Stimulated activated naive B cell treated with anti-CD40 and anti-IgM and Interleukin-4, amounts not matched to agents 10 μg/mL and 1 μg/mL and 100 μg/mL, for 72 hours (primary cell): ENCODE results near the gene IL10RA.
"Not testable (repeated sequence)": the region's sequence is repeated elsewhere in the genome, so short reads cannot be mapped to it uniquely, and the experiment has no call there.

Source experiments
- ATAC-seq, 2 donors: fragments of 150-1000 bp; cut with Tn5 transposase; replicated peaks; 2 replicates each; pipeline ENCODE4 v1.10.0; 2021; ENCODE audit warnings: moderate library complexity in 1 of 2
- DNase-seq: peaks from one replicate; pipeline ENCODE4 v3.0.0; 2021
- H3K27ac Mint-ChIP-seq: one replicate; pipeline ENCODE4 v1.8.0; 2022; ENCODE audit warnings: mild to moderate bottlenecking, mixed read lengths
- H3K27me3 Mint-ChIP-seq, 2 donors: one replicate each; pipeline ENCODE4 v1.8.0; 2022; ENCODE audit warnings: mixed read lengths in 2 of 2
- H3K36me3 Mint-ChIP-seq, 2 donors: one replicate each; pipeline ENCODE4 v1.8.0; 2022; ENCODE audit warnings: mixed read lengths in 2 of 2, mild to moderate bottlenecking in 1 of 2
- H3K4me1 Mint-ChIP-seq, 2 donors: one replicate each; pipeline ENCODE4 v1.8.0; 2022; ENCODE audit warnings: mixed read lengths in 2 of 2, mild to moderate bottlenecking in 1 of 2
- H3K4me3 Mint-ChIP-seq, 2 donors: one replicate each; pipeline ENCODE4 v1.8.0; 2022; ENCODE audit warnings: mild to moderate bottlenecking in 2 of 2, mixed read lengths in 2 of 2, moderate library complexity in 1 of 2
- H3K9me3 Mint-ChIP-seq, 2 donors: one replicate each; pipeline ENCODE4 v1.8.0; 2022; ENCODE audit warnings: mixed read lengths in 2 of 2, mild to moderate bottlenecking in 1 of 2

Gene IL10RA

DNA sequence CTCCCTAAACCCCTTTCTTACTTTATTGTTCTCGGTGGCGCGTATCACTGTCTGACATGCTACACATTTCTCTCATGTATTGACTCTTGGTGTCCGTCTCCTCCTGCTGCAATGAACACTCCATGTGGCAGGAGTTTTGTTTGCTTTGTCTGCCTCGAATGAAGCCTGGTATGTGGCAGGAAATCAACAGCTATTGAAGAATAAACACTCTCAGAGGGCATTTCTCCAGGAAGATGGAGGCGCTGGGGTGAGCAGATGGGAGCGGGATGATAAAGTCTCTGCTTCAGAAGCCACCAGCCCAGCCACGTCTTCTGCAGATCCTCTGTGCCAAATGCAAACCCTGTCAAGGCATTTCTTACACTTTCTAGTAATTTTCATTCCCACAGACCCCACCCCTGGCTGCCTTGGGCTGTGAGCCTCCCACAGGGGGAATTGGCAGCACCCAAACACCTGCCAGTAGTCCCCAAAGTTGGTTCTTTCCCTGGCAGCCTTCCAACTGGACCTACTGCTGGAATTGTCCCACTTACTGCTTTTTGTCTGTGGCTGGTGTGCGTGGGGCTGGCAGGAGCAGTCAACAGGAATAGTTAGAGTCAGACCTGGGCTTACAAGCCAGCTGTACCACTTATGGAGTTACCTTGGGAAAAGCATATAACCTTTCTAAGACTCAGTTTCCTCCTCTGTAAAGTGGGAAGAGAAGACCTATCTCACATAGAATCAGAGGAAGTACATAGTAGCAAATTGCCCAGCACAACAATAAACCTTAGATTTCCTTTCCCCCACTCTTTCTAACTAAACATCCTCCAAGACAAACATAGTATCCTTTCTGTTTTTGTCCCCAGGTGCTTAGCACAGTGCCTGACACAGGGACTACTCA lies 13.3 kb upstream of the IL10RA start:
- no peaks in the 10 kb centered on the region for H3K9me3 Mint-ChIP-seq
- H3K4me1 Mint-ChIP-seq = peaks cover 33 to 65% of the 10 kb centered on the region in 2 donors
- ATAC-seq (no peak), DNase-seq (no peak)
- H3K27ac Mint-ChIP-seq = no peak overlapping the region
- peaks cover 5 to 6% of the 10 kb centered on the region in 2 donors for H3K36me3 Mint-ChIP-seq
- no peak overlapping the region for H3K4me3 Mint-ChIP-seq
- H3K27me3 Mint-ChIP-seq = no peaks in the 10 kb centered on the region

DNA sequence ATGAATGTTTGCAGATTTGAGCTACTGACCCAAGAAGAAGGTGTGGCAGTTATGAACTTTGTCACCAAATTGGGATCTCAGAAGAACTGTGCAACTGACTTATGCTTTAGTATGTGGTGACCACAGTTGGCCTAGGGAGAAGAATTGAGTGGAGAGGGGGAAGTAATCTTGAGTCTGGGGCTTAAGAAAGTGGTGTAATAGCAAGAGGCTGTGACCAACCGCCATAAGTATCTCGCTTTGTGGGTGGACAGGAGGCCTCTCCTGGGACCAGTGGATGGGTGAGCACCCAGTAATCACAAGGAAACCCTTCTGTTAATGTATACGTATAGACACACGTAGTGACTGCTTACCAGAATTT lies 12.7 kb upstream of the IL10RA start:
- H3K4me1 Mint-ChIP-seq = peaks cover 33 to 66% of the 10 kb centered on the region in 2 donors

DNA sequence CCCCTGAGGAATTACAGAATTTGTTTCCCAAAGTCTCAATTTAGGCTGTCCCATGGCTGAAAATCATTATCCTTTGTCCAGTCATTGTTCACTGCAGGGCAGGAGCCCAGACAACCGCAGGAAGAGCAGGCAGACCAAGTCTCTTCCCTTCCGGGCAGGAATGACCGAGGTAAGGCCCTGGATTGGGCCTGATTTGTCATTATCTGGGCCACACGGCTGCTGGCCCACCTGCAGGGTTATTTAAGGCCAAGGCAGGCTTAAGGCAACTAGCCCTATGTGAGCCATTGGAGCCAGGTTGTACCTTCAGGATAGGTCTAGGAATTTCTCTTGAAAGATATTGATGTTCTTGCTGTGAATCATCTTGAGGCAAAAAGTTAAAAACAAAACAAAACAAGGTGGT lies 9.7 kb upstream of the IL10RA start:
- H3K9me3 Mint-ChIP-seq = no peaks in the 10 kb centered on the region
- no peak for DNase-seq
- peaks cover 5 to 6% of the 10 kb centered on the region in 2 donors for H3K36me3 Mint-ChIP-seq
- H3K4me1 Mint-ChIP-seq = peaks cover 30 to 71% of the 10 kb centered on the region in 2 donors
- no peak overlapping the region for H3K4me3 Mint-ChIP-seq
- ATAC-seq = no peak
- H3K27ac Mint-ChIP-seq = no peak overlapping the region
- no peaks in the 10 kb centered on the region for H3K27me3 Mint-ChIP-seq

More for the DNA sequence above, 12.7 kb upstream of the IL10RA start:
- no peaks in the 10 kb centered on the region for H3K9me3 Mint-ChIP-seq
- ATAC-seq = peak; percentile 45 to 52
- H3K27me3 Mint-ChIP-seq = no peaks in the 10 kb centered on the region
- peaks cover 5 to 6% of the 10 kb centered on the region in 2 donors for H3K36me3 Mint-ChIP-seq
- H3K27ac Mint-ChIP-seq = no peak overlapping the region
- no peak for DNase-seq
- no peak overlapping the region for H3K4me3 Mint-ChIP-seq

DNA sequence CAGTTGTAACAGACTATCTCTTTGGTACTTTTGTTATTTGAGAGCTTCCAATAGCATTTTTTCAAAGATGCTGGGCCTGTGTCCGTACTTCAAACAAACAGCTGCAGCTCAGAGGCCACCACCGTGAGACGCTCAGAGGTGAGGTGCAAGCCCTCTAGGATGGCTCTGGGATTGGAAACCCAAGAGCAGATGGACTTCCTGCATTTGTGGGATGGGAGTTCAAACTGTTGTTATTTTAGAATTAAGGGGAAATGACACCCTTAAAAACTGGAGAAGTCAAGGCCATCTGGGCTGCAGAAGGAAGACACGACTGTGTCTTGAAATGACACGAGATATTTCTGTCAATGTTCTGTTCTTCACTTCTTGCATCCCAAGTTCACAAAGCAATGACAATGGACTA lies 9.2 kb upstream of the IL10RA start:
- no peaks in the 10 kb centered on the region for H3K9me3 Mint-ChIP-seq
- ATAC-seq (no peak), DNase-seq (no peak)
- peaks cover 34 to 74% of the 10 kb centered on the region in 2 donors for H3K4me1 Mint-ChIP-seq
- H3K27ac Mint-ChIP-seq = peak overlapping the region; percentile 42
- H3K36me3 Mint-ChIP-seq = peaks cover 5 to 10% of the 10 kb centered on the region in 2 donors
- H3K4me3 Mint-ChIP-seq = no peak overlapping the region
- H3K27me3 Mint-ChIP-seq = no peaks in the 10 kb centered on the region

DNA sequence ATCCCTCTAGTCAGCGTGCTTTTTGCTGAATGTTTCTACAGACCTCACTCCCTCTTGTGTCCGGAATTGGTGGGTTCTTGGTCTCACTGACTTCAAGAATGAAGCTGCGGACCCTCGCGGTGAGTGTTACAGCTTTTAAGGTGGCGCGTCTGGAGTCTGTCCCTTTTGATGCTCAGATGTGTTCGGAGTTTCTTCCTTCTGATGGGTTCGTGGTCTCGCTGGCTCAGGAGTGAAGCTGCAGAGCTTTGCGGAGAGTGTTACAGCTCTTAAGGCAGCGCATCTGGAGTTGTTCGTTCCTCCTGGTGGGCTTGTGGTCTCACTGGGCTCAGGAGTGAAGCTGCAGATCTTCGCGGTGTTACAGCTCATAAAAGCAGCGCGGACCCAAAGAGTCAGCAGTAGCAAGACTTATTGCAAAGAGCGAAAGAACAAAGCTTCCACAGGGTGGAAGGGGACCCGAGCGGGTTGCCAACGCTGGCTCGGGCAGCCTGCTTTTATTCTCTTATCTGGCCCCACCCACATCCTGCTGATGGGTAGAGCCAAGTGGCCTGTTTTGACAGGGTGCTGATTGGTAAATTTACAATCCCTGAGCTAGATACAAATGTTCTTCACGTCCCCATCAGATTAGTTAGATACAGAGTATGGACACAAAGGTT lies 8.5 kb upstream of the IL10RA start:
- not testable (repeated sequence) for H3K9me3 Mint-ChIP-seq, H3K27me3 Mint-ChIP-seq, H3K4me3 Mint-ChIP-seq, ATAC-seq, DNase-seq, H3K36me3 Mint-ChIP-seq
- H3K4me1 Mint-ChIP-seq = peaks cover 36 to 73% of the 10 kb centered on the region in 2 donors
- peak overlapping the region; percentile 31 for H3K27ac Mint-ChIP-seq

DNA sequence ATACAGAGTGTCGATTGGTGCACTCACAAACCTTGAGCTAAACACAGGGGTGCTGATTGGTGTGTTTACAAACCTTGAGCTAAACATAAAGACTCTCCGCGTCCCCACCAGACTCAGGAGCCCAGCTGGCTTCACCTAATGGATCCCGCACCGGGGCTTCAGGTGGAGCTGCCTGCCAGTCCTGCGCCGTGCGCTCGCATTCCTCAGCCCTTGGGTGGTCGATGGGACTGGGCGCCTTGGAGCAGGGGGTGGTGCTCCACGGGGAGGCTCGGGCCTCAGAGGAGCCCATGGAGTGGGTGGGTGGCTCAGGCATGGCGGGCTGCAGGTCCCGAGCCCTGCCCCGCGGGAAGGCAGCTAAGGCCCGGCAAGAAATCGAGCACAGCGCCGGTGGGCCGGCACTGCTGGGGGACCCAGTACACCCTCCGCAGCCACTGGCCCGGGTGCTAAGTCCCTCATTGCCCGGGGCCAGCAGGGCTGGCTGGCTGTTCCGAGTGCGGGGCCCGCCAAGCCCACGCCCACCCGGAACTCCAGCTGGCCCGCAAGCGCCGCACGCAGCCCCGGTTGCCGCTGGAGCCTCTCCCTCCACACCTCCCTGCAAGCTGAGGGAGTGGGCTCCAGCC lies 7.8 kb upstream of the IL10RA start:
- not testable (repeated sequence) for H3K4me3 Mint-ChIP-seq, ATAC-seq, DNase-seq, H3K9me3 Mint-ChIP-seq, H3K27ac Mint-ChIP-seq, H3K27me3 Mint-ChIP-seq
- peaks cover 39 to 73% of the 10 kb centered on the region in 2 donors for H3K4me1 Mint-ChIP-seq
- peaks cover 7 to 11% of the 10 kb centered on the region in 2 donors for H3K36me3 Mint-ChIP-seq

DNA sequence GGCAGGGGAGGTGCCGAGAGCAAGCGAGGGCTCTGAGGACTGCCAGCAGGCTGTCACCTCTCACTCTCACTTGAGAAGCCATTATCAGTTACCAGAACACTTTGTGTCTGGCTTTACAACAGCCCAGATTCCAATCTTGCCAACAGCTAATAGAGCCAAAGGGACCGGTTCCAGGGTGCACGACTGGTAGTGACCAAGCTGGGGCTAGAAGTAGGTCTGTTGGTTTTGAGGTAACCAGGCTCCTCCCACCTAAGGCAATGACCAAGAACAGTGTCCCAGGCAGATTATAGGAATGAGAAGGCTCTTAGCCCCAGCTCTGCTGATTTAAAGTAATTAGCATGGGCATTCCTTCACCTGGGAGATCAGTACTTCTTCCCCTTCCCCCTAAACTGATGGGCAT lies 7.2 kb upstream of the IL10RA start:
- H3K4me3 Mint-ChIP-seq = peak overlapping the region in 1 of 2 donors; percentile 59
- ATAC-seq (no peak), DNase-seq (no peak)
- H3K4me1 Mint-ChIP-seq = peaks cover 41 to 76% of the 10 kb centered on the region in 2 donors
- H3K9me3 Mint-ChIP-seq = no peaks in the 10 kb centered on the region
- H3K27ac Mint-ChIP-seq = peak overlapping the region; percentile 92
- H3K36me3 Mint-ChIP-seq = peaks cover 10 to 17% of the 10 kb centered on the region in 2 donors
- no peaks in the 10 kb centered on the region for H3K27me3 Mint-ChIP-seq

DNA sequence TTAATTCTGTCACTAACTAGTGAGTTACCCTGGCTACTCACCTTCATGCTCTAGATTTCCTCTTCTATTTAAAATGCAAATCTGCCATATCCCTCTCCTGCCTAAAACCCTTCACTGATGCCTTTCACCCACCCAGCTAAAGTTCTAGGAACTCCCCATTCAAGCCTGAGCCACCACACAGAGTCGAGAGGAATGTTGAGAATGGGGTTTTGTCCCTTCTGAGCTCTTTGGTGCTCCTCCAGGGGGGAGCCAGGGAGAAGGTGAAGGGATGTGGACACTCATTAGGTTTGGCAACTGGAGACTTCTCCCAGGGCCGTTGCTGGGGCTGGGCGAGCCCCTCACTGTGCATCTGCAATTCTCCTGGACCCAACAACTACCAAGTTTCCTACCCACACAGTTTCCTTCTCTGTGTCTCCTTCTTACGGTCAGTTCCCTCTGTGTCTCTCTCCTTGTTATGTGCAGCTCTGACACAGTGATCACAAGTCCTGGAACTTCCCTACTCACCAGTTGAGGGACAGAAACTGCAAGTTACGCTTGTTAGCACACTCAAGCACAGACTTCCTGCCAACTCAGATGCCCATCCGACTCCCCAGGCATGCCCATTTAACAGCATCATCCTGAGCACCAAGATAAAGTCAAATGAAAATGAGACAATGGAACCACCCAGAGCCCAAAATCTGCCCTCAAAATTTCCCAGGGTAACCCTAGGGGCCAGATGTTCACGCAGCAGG lies 6.5 kb upstream of the IL10RA start:
- Mint-ChIP-seq H3K4me1 (peaks cover 43 to 76% of the 10 kb centered on the region in 2 donors), H3K27me3 (no peaks in the 10 kb centered on the region), H3K36me3 (peaks cover 13 to 21% of the 10 kb centered on the region in 2 donors), H3K9me3 (no peaks in the 10 kb centered on the region), H3K4me3 (peak overlapping the region; percentile 59 to 61), H3K27ac (peak overlapping the region; percentile 92)
- ATAC-seq = peak; percentile 87 to 89
- peak; percentile 60 for DNase-seq

DNA sequence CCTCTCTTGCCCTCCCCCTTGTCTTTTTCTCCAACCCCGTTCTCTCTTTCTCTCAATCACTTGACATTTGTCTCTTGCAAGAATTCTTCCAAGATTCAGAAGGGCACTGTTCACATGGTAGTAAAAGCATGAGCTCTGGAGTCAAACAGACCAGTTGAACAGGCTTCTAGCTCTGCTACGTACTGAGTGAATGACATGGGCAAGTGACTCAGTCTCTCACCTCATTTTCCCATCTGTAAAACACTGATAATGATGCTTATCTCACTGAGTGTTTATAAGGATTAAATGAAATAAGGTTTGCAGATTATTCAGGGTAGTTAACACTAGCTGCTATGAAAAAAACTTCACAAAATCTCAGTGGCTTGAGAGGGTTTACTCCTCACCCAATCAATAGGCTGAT lies 5.9 kb upstream of the IL10RA start:
- ATAC-seq = peak; percentile 13
- Mint-ChIP-seq H3K36me3 (peaks cover 19 to 27% of the 10 kb centered on the region in 2 donors), H3K4me3 (peak overlapping the region; percentile 59 to 61), H3K27ac (peak overlapping the region; percentile 92), H3K4me1 (peaks cover 49 to 76% of the 10 kb centered on the region in 2 donors), H3K9me3 (no peaks in the 10 kb centered on the region), H3K27me3 (no peaks in the 10 kb centered on the region)
- no peak for DNase-seq

DNA sequence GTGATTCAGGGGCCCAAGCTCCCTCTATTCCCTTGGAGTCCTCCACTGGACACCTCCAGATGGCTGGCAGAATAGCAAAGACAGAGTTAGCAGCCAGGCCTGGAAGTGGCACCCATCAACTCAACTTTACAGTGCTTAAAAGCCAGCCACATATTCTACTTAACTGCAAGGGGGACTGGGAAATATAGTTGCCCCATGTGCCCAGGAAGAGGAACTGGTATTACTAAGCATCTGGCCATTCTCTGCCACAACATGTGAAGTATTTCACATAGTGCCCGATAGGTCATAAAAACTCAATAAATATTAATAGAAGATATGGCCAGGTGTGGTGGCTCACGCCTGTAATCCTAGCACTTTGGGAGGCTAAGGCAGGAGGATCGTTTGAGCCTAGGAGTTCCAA lies 5.5 kb upstream of the IL10RA start:
- no peak for DNase-seq
- peak overlapping the region; percentile 92 for H3K27ac Mint-ChIP-seq

DNA sequence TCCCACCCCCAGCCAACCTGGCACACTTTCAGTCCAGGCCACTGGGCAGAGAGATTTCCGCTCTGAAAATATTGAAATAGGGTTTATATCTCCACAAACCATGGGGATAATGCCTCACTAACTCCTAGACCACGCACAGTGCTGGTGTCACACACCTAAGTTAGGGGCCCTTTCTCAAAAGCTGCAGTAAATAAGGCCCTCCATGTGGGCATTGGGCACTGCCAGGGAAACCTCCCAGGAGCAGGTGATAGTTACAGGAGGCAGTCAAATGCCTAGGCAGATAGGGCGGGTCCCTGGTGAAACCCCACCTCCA lies 3.1 kb upstream of the IL10RA start:
- Mint-ChIP-seq H3K4me1 (peaks cover 57 to 85% of the 10 kb centered on the region in 2 donors), H3K4me3 (no peak overlapping the region)

More for the DNA sequence above, 5.5 kb upstream of the IL10RA start:
- Mint-ChIP-seq H3K4me1 (peaks cover 49 to 78% of the 10 kb centered on the region in 2 donors), H3K4me3 (no peak overlapping the region), H3K36me3 (peaks cover 19 to 27% of the 10 kb centered on the region in 2 donors), H3K27me3 (no peaks in the 10 kb centered on the region), H3K9me3 (no peaks in the 10 kb centered on the region)
- ATAC-seq = no peak

DNA sequence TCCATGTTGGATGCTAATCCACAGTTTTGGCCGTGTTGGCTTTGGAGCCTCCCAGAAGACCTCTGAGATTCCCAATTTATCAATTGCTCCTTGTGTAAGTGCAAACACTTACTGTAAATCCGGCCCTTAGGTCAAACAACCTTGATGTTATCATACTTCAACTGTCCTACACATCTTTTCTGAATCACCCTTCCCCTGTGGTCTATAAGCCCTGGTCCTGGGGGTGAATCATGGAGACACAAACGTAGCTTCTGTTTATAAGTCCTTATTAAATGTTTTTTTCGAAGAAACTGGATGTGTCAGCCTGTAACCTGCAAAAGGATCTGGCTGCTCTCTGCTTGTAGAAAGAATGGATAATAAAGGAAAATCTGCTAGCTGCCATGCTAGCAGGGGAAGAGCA lies 1.7 kb upstream of the IL10RA start:
- peaks cover 43 to 53% of the 10 kb centered on the region in 2 donors for H3K36me3 Mint-ChIP-seq
- DNase-seq (no peak), ATAC-seq (no peak)
- H3K9me3 Mint-ChIP-seq = no peaks in the 10 kb centered on the region
- peak overlapping the region; percentile 100 for H3K27ac Mint-ChIP-seq
- no peaks in the 10 kb centered on the region for H3K27me3 Mint-ChIP-seq
- H3K4me1 Mint-ChIP-seq = peaks cover 60 to 91% of the 10 kb centered on the region in 2 donors
- H3K4me3 Mint-ChIP-seq = peak overlapping the region; percentile 86 to 90

More for the DNA sequence above, 3.1 kb upstream of the IL10RA start:
- DNase-seq (no peak), ATAC-seq (no peak)
- Mint-ChIP-seq H3K36me3 (peaks cover 31 to 39% of the 10 kb centered on the region in 2 donors), H3K9me3 (no peaks in the 10 kb centered on the region), H3K27ac (peak overlapping the region; percentile 65), H3K27me3 (no peaks in the 10 kb centered on the region)

DNA sequence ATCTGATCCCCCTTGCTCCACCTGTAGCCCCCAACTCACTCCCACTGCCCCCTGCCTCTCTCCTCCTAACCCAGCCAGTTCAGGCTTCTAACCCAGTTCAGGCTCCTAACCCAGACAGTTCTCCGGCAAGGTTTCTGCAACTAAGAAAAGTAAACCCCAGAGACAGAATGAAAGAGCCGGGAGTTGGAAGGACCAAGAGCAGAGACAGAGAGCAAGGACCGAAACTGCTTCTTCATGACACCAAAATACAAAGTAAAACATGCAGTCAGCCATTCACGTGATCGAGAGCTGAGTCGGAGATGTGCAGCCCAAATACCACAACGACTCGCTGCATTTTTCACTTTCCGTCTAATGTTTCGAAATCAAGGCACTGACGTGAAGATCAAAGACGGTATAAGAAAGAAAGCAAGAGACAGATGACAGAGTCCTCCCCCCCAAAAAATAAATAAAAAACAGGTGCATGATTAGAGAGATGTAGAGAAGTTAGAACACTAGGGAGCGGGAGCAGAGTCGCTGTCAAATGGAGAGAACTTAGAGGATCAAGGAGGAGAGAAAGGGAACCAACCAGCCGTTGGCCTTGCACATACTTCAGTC lies 884 bp downstream of the IL10RA start:
- ATAC-seq = peak in 1 of 2 donors; percentile 8
- H3K27me3 Mint-ChIP-seq = no peaks in the 10 kb centered on the region
- H3K4me1 Mint-ChIP-seq = peaks cover 55 to 90% of the 10 kb centered on the region in 2 donors
- peaks cover 58 to 64% of the 10 kb centered on the region in 2 donors for H3K36me3 Mint-ChIP-seq
- DNase-seq = no peak
- H3K27ac Mint-ChIP-seq = peak overlapping the region; percentile 100
- H3K9me3 Mint-ChIP-seq = no peaks in the 10 kb centered on the region
- H3K4me3 Mint-ChIP-seq = peak overlapping the region; percentile 86 to 90
